ENCODE data around the gene LTBP1.
"Not testable (repeated sequence)": the region's sequence is repeated elsewhere in the genome, so short reads cannot be mapped to it uniquely, and the experiment has no call there.

The LTBP1 gene, protein sequence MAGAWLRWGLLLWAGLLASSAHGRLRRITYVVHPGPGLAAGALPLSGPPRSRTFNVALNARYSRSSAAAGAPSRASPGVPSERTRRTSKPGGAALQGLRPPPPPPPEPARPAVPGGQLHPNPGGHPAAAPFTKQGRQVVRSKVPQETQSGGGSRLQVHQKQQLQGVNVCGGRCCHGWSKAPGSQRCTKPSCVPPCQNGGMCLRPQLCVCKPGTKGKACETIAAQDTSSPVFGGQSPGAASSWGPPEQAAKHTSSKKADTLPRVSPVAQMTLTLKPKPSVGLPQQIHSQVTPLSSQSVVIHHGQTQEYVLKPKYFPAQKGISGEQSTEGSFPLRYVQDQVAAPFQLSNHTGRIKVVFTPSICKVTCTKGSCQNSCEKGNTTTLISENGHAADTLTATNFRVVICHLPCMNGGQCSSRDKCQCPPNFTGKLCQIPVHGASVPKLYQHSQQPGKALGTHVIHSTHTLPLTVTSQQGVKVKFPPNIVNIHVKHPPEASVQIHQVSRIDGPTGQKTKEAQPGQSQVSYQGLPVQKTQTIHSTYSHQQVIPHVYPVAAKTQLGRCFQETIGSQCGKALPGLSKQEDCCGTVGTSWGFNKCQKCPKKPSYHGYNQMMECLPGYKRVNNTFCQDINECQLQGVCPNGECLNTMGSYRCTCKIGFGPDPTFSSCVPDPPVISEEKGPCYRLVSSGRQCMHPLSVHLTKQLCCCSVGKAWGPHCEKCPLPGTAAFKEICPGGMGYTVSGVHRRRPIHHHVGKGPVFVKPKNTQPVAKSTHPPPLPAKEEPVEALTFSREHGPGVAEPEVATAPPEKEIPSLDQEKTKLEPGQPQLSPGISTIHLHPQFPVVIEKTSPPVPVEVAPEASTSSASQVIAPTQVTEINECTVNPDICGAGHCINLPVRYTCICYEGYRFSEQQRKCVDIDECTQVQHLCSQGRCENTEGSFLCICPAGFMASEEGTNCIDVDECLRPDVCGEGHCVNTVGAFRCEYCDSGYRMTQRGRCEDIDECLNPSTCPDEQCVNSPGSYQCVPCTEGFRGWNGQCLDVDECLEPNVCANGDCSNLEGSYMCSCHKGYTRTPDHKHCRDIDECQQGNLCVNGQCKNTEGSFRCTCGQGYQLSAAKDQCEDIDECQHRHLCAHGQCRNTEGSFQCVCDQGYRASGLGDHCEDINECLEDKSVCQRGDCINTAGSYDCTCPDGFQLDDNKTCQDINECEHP (N-terminal part only)

GRCh38 chr2:32946314-32947075, at the start of gene LTBP1:
Gene LTBP1, plus strand, starts transcription at chr2:32946953. Its CDS starts 372 bp downstream, at chr2:32947325.
- DNase-seq, result peak; percentile 68

DNA sequence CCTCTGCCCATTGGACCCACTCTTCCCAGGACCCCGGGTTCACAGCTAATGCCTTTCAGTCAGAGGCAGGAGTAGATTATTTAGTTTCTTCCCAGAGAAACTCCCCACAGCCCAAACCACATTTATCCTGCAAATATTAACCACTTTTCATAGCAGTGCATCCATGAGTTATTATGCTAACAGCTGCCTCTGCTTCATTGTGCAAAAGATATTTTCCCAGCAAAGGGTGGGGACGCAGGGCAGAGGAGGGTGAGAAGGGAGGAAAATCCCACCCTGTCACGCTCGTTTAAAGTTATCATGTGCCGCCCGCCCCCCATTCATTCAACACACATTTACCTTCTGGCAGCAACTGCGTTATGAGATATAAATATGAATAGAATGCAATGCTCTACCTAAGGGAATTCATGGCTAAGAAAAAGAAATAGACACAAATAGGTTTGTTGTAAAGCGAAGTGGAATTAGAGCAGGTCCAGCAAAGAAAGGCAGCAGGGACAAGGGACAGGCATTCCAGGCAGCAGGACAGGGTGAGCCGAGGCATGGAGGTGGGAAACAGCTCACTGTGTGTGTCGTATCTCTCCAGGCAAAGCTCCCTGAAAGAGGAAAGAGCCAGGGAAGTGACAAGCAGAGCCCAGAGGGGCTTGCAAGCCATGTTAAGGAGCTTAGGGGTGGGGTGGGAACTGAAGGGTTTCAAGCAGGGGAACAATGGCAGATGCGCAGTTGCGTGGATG, 46.3 kb upstream of the LTBP1 start:
- no peak for DNase-seq

DNA sequence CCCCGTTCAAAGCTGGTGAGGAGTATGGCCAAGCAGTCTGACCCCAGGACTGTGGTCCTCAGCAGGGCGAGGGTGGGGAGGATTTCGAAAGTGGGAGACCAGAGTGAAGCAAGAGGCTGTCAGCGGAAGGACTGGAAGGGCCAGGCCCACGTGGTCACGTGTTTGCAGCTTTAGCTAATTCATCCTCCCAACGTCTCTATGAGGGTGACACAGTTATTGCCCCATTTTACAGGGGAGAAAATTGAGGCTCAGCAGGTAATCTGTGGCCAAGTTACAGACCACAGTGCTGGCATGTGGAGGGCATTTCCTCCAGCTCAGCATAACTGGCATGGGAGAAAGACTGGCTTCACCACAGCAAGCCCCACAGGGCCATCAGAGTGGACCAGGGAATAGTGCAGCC, 45.4 kb upstream of the LTBP1 start:
- DNase-seq, result no peak

- no peak for DNase-seq
These were observed 44.6 kb upstream of the LTBP1 start for GRCh38 chr2:32902174-32902573.

DNA sequence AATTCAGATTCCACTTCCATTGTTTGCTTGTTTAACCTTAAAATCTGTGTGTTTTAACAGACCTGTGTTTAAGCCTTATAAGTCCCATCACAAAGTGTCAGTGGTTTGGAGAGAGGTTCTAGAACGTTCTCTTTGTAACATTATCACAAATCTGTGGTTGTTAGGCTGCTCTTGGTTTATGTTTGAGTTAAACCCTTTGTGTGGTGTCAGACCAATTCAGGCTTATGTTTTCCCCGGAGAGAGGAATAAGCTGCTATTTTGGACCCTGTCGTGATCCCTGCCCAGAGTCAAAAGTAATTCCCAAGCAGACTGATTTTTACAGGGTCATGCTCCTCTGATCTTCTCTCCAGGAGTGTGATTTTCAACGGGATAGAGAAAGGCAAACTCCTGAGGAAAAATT, 43.8 kb upstream of the LTBP1 start:
- no peak for DNase-seq

- no peak for DNase-seq
These were observed 42.7 kb upstream of the LTBP1 start for GRCh38 chr2:32904074-32904473.

GRCh38 chr2:32904751-32905150, 42.0 kb upstream of the LTBP1 start:
- DNase-seq, result no peak

DNA sequence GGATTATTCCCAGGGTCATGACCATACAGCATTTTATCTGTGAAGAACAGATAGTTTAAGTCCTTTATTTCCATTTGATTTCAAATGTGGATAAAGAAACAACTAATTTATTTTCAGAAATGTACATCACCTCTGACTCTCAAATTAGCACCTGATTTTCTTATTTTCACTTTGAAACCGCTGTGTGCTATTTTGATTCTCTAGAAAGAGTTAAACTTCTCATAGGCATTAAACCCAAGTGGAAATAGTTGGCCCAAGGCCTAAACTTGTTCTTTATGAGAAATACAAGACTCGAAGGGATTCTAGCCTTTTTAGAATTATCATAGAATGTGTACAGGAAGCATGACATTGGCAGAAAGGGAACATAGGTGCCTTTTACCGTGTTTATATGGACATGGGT, 41.5 kb upstream of the LTBP1 start:
- no peak for DNase-seq

- DNase-seq, result no peak
These were observed 35.7 kb upstream of the LTBP1 start for GRCh38 chr2:32910883-32911598.

DNA sequence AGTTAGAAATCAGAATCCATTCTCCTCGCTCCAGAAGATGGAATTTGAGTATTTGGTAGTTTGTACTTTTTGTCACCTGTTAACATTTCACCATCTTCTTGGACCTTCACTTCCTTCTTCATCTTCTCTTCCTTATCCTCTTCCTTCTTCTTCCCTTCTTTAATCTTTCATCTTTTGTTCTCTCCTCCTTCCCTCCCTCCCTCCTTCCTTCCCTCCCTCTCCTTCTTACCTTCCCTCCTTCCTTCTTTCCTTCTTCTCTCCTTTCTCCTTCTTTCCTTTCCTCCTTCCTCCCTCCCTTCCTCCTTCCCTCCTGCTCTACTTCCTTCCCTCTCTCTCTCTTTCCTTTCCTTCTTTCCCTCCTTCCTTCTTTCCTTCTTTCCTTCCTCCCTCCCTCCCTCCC, 31.1 kb upstream of the LTBP1 start:
- DNase-seq, result no peak

DNA sequence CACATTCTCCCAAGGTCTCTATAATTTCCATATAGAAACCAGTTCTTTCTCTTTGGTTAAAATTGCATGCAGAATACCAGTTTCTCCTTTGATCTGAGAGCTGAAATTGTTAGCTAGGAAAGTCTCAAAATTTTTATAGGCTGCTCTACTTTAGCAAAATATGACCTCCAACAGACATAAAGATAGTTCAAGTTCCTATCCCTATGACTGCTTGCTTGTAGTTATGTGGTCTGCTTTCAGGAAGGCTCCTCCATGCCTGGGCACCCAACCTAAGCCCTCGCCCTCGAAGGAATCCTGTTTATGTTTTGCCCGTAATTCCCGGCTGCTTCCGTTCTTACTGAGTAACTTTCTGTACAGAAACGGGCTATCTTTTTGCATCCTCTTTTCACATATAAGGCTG, 28.0 kb upstream of the LTBP1 start:
- DNase-seq, result no peak

GRCh38 chr2:32919901-32920300, 26.9 kb upstream of the LTBP1 start:
- not testable (repeated sequence) for DNase-seq

GRCh38 chr2:32921486-32921885, 25.3 kb upstream of the LTBP1 start:
- not testable (repeated sequence) for DNase-seq

DNA sequence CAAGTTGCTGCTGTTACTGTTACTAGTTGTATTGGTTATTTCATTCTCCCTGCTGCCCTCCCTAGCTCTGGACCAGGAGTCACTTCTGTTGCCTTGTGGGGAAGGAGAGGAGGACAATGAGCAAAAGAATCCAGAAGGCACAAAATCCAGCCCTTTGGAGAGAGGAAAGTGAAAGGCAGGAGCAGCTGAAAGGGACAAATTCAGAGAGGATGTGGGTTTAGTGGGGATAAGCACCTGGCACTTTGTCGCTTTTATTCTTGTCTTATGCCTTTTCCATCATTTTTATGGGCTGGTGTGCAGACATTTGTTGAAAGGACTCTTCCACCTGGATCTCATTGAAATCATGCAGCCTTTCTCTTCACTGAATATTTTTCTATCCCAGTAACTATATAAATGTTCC, 24.3 kb upstream of the LTBP1 start:
- DNase-seq, result no peak

DNA sequence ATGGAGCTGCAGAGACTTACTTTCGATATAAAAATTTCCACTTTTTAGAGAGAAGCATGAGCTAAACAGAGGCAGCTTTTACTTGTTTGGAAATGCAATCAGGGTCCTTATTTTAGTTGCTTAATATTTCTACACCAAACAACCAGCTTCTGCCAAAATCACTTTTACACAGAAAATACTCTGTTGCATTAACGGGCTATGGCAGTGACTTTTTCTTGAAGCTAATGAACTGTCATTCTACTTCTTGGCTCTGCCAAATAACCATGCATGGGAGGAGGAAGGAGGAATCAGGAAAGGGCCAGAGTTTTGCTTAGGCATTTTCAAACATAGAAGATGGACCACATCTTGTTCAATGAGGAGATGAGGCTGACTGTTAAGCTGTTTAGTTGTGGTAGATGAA, 23.6 kb upstream of the LTBP1 start:
- no peak for DNase-seq

- no peak for DNase-seq
These were observed 21.4 kb upstream of the LTBP1 start for GRCh38 chr2:32925283-32925815.

GRCh38 chr2:32925976-32926707, 20.6 kb upstream of the LTBP1 start:
- DNase-seq, result no peak

GRCh38 chr2:32926708-32927084, 20.1 kb upstream of the LTBP1 start:
- DNase-seq, result no peak

DNA sequence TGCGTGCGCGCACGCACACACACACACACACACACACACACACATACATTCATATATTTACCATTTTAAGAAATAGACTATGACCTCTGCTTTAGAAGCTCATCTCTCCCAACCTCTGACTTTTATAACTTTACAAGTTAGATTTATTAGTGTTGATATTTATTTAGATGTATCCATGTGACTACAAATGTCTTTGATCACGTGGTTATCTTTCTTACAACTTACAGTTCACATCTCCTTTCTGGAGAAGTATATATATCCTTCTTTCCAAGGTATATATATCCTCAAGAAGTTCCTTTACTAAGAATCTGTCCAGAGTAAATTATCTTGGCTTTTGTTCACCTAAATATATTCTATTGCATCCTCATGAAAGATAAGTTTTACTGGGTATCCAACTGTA, 16.3 kb upstream of the LTBP1 start:
- DNase-seq, result no peak

GRCh38 chr2:32931519-32931918, 15.2 kb upstream of the LTBP1 start:
- no peak for DNase-seq

Data from CD4-positive, alpha-beta T cell treated with Interleukin-17A for 1 hour (primary cell).